Endothelial cell (in vitro differentiated cells): ENCODE measurements around the gene NIN. TPM values are rescaled to one million over a fixed set of nuclear protein-coding genes. Genes with fewer than 3 reads are reported as not detected.

Experiments used
- DNase-seq: peaks from one replicate; pipeline ENCODE4 v3.0.0; 2021; ENCODE audit warnings: low spot score
- H3K27ac Mint-ChIP-seq: one replicate; pipeline ENCODE4 v1.8.0; 2021; ENCODE audit warnings: mixed read lengths, inconsistent platforms; ENCODE audit not compliant: unreplicated experiment
- H3K27me3 Mint-ChIP-seq: one replicate; pipeline ENCODE4 v1.8.0; 2021; ENCODE audit warnings: mild to moderate bottlenecking, moderate library complexity, mixed read lengths, inconsistent platforms; ENCODE audit not compliant: unreplicated experiment
- H3K36me3 Mint-ChIP-seq: one replicate; pipeline ENCODE4 v1.8.0; 2021; ENCODE audit warnings: mild to moderate bottlenecking, low read depth, mixed read lengths, inconsistent platforms; ENCODE audit not compliant: unreplicated experiment
- H3K4me1 Mint-ChIP-seq: one replicate; pipeline ENCODE4 v1.8.0; 2021; ENCODE audit warnings: mild to moderate bottlenecking, mixed read lengths, inconsistent platforms; ENCODE audit not compliant: unreplicated experiment
- H3K4me3 Mint-ChIP-seq: one replicate; pipeline ENCODE4 v1.8.0; 2021; ENCODE audit warnings: mild to moderate bottlenecking, mixed read lengths, inconsistent platforms; ENCODE audit not compliant: unreplicated experiment
- H3K9me3 Mint-ChIP-seq: one replicate; pipeline ENCODE4 v1.8.0; 2021; ENCODE audit warnings: mixed read lengths, inconsistent platforms; ENCODE audit not compliant: unreplicated experiment
- CTCF ChIP-seq: fragments of 200-600 bp; sonication (generic); IDR thresholded peaks from one replicate; pipeline ENCODE4 v1.5.0; 2021; ENCODE audit warnings: antibody characterized with exemption; ENCODE audit not compliant: unreplicated experiment
- total RNA-seq: library from RNA; stranded (reverse); fragmentation: NEBNext Ultra II Directional; extraction: Animal tissue kit (Norgen Biotek cat#: 25700); gene quantifications from one replicate; pipeline ENCODE4 v1.2.1, GENCODE V29; 2021; ENCODE audit not compliant: unreplicated experiment

NIN gene
- total RNA-seq, 1 donor from 2014 or later: 50.0 TPM

DNA sequence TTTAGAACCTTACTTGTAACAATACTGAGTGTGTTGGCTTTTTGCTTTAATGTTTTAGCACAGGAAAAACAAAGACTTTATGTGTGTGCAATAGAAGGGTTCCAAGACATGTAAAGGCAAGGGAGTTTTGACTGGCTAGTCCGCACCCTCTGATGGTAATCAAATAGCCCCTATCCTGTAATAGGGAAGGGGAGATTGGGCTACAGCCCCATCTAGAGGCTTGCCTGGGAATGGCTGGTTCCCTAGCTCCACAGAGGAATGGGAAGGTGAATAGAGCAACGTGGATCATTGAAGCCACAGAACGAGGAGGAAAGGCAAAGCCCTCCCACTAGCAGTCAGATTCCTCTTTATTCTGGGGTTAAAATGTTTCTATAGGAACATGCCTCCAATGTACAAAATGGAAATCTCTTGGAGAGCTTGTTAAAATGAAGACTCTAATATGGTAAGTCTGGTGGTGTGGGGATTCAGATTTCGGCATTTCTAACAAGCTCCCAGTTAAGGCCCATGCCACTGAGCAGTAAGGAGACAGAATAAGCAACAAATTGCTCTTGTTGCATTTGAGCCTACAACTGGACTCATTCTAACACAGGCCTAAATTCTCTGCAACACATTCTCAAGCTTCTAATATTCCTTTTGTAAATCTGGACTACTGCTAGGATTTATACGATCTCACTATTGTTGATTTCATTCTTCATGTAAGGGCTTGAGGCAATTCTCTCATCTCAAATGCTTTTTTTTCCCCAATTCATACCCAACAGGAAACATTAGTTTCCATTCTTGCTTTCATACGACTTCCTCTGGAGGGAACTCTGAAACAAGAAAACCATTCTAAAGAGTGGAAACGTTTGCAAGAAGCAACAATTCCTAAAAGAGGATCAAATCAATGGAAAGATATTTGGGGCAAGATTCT, 57.1 kb downstream of the NIN start:
- H3K27ac Mint-ChIP-seq: peak overlapping the region; percentile 71
- peak; percentile 64 for TF ChIP-seq CTCF
- H3K9me3 Mint-ChIP-seq: no peaks in the 10 kb centered on the region
- no peak overlapping the region for H3K4me3 Mint-ChIP-seq
- peaks cover 34% of the 10 kb centered on the region for H3K36me3 Mint-ChIP-seq
- H3K4me1 Mint-ChIP-seq: peaks cover 22% of the 10 kb centered on the region
- H3K27me3 Mint-ChIP-seq: peaks cover 1% of the 10 kb centered on the region
- DNase-seq: peak; percentile 70

GRCh38 chr14:50772412-50772811, 58.5 kb downstream of the NIN start:
- H3K27me3 Mint-ChIP-seq: peaks cover 1% of the 10 kb centered on the region
- no peak overlapping the region for H3K27ac Mint-ChIP-seq
- no peak for DNase-seq
- H3K9me3 Mint-ChIP-seq: no peaks in the 10 kb centered on the region
- peaks cover 46% of the 10 kb centered on the region for H3K36me3 Mint-ChIP-seq
- peaks cover 18% of the 10 kb centered on the region for H3K4me1 Mint-ChIP-seq
- TF ChIP-seq CTCF: no peak
- H3K4me3 Mint-ChIP-seq: no peak overlapping the region

DNA sequence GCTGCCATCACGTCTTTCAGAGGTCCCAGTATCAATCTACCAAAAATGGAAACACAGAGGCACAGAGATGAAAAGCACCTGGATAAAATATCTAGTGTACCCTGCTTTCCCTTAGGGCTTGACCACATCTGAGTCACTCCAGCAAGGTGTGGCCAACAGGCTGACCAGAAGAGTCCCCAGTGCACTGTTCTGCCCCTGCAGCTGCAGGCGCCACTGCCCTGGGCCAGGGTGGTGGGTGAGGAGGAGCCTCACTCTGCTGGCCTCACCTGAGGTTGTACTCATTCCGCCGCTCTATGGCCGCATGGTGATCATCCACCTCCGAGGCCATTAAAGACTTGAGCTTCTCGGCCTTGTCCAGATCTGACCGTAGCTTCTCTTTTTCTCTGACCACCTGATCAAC, 60.4 kb downstream of the NIN start:
- H3K27ac Mint-ChIP-seq: no peak overlapping the region
- H3K4me1 Mint-ChIP-seq: peaks cover 18% of the 10 kb centered on the region
- no peak for TF ChIP-seq CTCF
- DNase-seq: no peak
- peaks cover 1% of the 10 kb centered on the region for H3K27me3 Mint-ChIP-seq
- H3K36me3 Mint-ChIP-seq: peaks cover 50% of the 10 kb centered on the region
- no peaks in the 10 kb centered on the region for H3K9me3 Mint-ChIP-seq
- peak overlapping the region; percentile 48 for H3K4me3 Mint-ChIP-seq

DNA sequence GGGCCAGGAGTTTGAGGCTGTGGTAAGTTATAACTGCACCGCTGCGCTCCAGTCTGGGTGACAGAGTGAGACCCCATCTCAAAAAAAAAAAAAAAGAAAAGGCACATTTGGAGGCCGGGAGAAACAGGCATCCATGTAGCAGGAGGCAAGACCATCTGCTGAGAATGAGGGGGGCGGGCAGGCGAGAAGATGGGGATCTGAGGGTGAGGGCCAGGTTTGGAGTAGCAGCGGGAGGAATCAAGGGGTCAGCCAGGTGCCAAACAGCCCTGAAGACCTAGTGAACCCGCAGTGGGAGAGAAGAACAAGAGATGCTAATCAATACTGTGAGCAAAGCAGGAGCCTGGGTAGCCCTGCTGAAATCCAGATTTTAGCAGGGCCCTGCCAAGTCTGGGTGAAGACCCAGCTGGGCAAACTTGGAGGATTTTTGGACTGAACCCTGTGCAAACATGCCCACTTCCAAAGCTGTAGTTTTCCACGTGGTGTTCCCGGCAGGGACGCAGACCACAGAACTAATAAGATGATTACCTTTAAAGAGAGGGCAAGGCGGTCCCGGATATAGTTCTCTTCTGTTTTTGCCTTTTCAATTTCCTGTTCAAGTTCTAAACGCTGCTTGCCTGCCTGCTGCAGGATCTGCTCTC, 61.0 kb downstream of the NIN start:
- H3K4me1 Mint-ChIP-seq: peaks cover 15% of the 10 kb centered on the region
- peaks cover 1% of the 10 kb centered on the region for H3K27me3 Mint-ChIP-seq
- no peak for DNase-seq
- no peak overlapping the region for H3K27ac Mint-ChIP-seq
- peak overlapping the region; percentile 48 for H3K4me3 Mint-ChIP-seq
- TF ChIP-seq CTCF: no peak
- peaks cover 50% of the 10 kb centered on the region for H3K36me3 Mint-ChIP-seq
- no peaks in the 10 kb centered on the region for H3K9me3 Mint-ChIP-seq

DNA sequence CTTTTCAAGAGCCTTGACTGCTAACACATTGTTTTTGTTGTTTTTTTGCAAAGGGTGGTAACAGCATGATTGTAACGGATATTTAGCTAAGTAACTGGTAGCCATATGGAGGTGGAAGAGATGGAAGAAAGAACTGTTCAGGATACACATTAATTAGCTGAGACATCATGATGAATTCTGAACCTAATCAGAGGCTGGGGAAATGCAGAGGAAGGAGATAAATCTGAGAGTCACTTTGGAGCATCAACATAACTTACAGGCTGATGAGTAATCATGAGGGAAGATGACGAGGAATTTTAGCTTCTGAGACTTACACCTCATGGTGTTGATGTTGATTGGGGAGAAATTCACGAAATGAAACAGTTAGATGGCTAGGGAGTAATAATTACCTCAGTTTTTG, 62.3 kb downstream of the NIN start:
- no peak overlapping the region for H3K27ac Mint-ChIP-seq
- DNase-seq: no peak

More for the DNA sequence above, 62.3 kb downstream of the NIN start:
- Mint-ChIP-seq H3K9me3 (no peaks in the 10 kb centered on the region), H3K36me3 (peaks cover 54% of the 10 kb centered on the region), H3K4me3 (no peak overlapping the region), H3K27me3 (peaks cover 1% of the 10 kb centered on the region), H3K4me1 (peaks cover 2% of the 10 kb centered on the region)
- no peak for TF ChIP-seq CTCF
